Osteocyte (in vitro differentiated cells): ENCODE results near the gene LPGAT1. TPM values are rescaled to one million over a fixed set of nuclear protein-coding genes. Genes with fewer than 3 reads are reported as not detected.
A peak's percentile ranks its signal among the peaks of the same experiment; 100 is the strongest.
"Not testable (repeated sequence)": the region's sequence is repeated elsewhere in the genome, so short reads cannot be mapped to it uniquely, and the experiment has no call there.

Experiments used
- DNase-seq: peaks from one replicate; pipeline ENCODE4 v3.0.0; 2021; ENCODE audit warnings: mixed read lengths; ENCODE audit not compliant: unreplicated experiment; ENCODE audit errors: extremely low spot score
- H3K27ac Mint-ChIP-seq: one replicate; pipeline ENCODE4 v1.8.0; 2021; ENCODE audit warnings: mild to moderate bottlenecking, mixed read lengths; ENCODE audit not compliant: unreplicated experiment
- H3K27me3 Mint-ChIP-seq: one replicate; pipeline ENCODE4 v1.8.0; 2021; ENCODE audit warnings: mixed read lengths; ENCODE audit not compliant: unreplicated experiment
- H3K36me3 Mint-ChIP-seq: one replicate; pipeline ENCODE4 v1.8.0; 2021; ENCODE audit warnings: mixed read lengths; ENCODE audit not compliant: unreplicated experiment
- H3K4me1 Mint-ChIP-seq: one replicate; pipeline ENCODE4 v1.8.0; 2021; ENCODE audit warnings: mixed read lengths; ENCODE audit not compliant: unreplicated experiment
- H3K4me3 Mint-ChIP-seq: one replicate; pipeline ENCODE4 v1.8.0; 2021; ENCODE audit warnings: mild to moderate bottlenecking, moderate library complexity, mixed read lengths; ENCODE audit not compliant: unreplicated experiment
- H3K9me3 Mint-ChIP-seq: one replicate; pipeline ENCODE4 v1.8.0; 2021; ENCODE audit warnings: mixed read lengths; ENCODE audit not compliant: unreplicated experiment
- total RNA-seq: library from RNA; stranded (reverse); gene quantifications from 2 replicates; pipeline ENCODE4 v1.2.1, GENCODE V29; 2021
- TF ChIP-seq, protein P1 (sequence below): fragments of 200-600 bp; sonication (generic); IDR thresholded peaks from 2 replicates; pipeline ENCODE4 v1.5.0; 2021; ENCODE audit warnings: antibody characterized with exemption, mild to moderate bottlenecking, moderate library complexity

Gene LPGAT1
- total RNA-seq, 1 donor from 2014 or later = 51.3 TPM

GRCh38 chr1:211701733-211702132 is 128.8 kb downstream of the LPGAT1 start:
- Mint-ChIP-seq H3K4me1 (peaks cover 11% of the 10 kb centered on the region), H3K4me3 (no peak overlapping the region)

DNA sequence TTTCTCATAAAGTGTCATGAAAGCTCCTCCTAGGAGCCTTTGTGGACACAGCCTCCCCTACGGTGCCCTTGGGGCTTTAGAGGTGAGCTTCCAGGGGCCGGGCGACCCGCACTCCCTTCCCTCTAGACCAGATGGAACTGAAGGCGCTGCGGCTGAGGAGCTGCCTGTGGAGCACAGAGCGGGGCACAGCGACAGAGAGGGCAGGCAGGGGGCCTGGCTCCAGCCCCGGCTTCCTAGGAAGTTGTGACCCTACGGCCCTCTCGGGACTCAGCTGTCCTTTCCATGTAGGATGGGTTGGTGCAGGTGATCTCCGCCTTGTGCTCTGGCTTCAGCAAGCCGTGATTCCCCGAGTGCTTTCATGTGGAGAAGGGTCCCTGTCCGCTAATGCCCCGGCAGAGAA is 131.5 kb downstream of the LPGAT1 start:
- H3K27me3 Mint-ChIP-seq = peaks cover 15% of the 10 kb centered on the region
- peaks cover 5% of the 10 kb centered on the region for H3K4me1 Mint-ChIP-seq
- no peaks in the 10 kb centered on the region for H3K9me3 Mint-ChIP-seq
- DNase-seq = no peak
- H3K27ac Mint-ChIP-seq = no peak overlapping the region
- TF ChIP-seq, protein P1, sequence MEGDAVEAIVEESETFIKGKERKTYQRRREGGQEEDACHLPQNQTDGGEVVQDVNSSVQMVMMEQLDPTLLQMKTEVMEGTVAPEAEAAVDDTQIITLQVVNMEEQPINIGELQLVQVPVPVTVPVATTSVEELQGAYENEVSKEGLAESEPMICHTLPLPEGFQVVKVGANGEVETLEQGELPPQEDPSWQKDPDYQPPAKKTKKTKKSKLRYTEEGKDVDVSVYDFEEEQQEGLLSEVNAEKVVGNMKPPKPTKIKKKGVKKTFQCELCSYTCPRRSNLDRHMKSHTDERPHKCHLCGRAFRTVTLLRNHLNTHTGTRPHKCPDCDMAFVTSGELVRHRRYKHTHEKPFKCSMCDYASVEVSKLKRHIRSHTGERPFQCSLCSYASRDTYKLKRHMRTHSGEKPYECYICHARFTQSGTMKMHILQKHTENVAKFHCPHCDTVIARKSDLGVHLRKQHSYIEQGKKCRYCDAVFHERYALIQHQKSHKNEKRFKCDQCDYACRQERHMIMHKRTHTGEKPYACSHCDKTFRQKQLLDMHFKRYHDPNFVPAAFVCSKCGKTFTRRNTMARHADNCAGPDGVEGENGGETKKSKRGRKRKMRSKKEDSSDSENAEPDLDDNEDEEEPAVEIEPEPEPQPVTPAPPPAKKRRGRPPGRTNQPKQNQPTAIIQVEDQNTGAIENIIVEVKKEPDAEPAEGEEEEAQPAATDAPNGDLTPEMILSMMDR = no peak
- H3K4me3 Mint-ChIP-seq = no peak overlapping the region
- no peaks in the 10 kb centered on the region for H3K36me3 Mint-ChIP-seq

More at GRCh38 chr1:211701733-211702132, 128.8 kb downstream of the LPGAT1 start:
- DNase-seq = no peak
- peaks cover 15% of the 10 kb centered on the region for H3K27me3 Mint-ChIP-seq
- TF ChIP-seq, protein P1 = no peak
- H3K27ac Mint-ChIP-seq = no peak overlapping the region
- H3K36me3 Mint-ChIP-seq = no peaks in the 10 kb centered on the region
- H3K9me3 Mint-ChIP-seq = no peaks in the 10 kb centered on the region

GRCh38 chr1:211698161-211699026 is 132.2 kb downstream of the LPGAT1 start:
- Mint-ChIP-seq H3K4me1 (peaks cover 5% of the 10 kb centered on the region), H3K27me3 (peaks cover 14% of the 10 kb centered on the region), H3K4me3 (peak overlapping the region; percentile 51), H3K27ac (no peak overlapping the region), H3K36me3 (no peaks in the 10 kb centered on the region), H3K9me3 (no peaks in the 10 kb centered on the region)
- peak; percentile 92 for DNase-seq
- TF ChIP-seq, protein P1 = peak; percentile 99

DNA sequence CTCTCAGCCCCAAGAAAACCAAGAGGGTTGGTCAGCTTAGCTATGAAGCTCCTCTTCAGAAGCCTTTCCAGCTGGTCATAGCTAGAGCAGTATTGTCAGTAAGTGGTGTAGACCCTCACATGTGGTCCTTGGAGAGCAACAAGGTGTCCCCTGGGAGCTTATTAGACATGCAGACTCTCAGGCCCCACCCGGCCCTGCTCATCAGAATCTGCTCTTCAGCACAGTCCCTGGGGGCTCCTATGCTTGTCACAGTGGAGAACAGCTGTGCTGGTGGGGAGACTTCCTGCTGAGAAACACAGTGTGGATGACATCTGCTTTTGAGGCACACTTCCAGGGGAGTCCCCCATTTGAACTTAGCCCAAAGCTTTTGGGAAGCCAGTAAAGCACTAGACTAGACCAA is 133.2 kb downstream of the LPGAT1 start:
- TF ChIP-seq, protein P1 = no peak
- Mint-ChIP-seq H3K27ac (no peak overlapping the region), H3K4me1 (peaks cover 5% of the 10 kb centered on the region), H3K4me3 (no peak overlapping the region), H3K36me3 (no peaks in the 10 kb centered on the region), H3K27me3 (peaks cover 13% of the 10 kb centered on the region), H3K9me3 (no peaks in the 10 kb centered on the region)
- no peak for DNase-seq

- H3K27me3 Mint-ChIP-seq = peaks cover 7% of the 10 kb centered on the region
Measured at GRCh38 chr1:211695135-211695816, 135.3 kb downstream of the LPGAT1 start.

GRCh38 chr1:211693911-211694310 is 136.7 kb downstream of the LPGAT1 start:
- not testable (repeated sequence) for DNase-seq, H3K27ac Mint-ChIP-seq, H3K4me1 Mint-ChIP-seq, H3K9me3 Mint-ChIP-seq, H3K27me3 Mint-ChIP-seq, H3K4me3 Mint-ChIP-seq, H3K36me3 Mint-ChIP-seq

More at GRCh38 chr1:211695135-211695816, 135.3 kb downstream of the LPGAT1 start:
- TF ChIP-seq, protein P1 = no peak
- Mint-ChIP-seq H3K4me3 (no peak overlapping the region), H3K27ac (no peak overlapping the region), H3K9me3 (no peaks in the 10 kb centered on the region), H3K4me1 (peaks cover 5% of the 10 kb centered on the region), H3K36me3 (no peaks in the 10 kb centered on the region)
- no peak for DNase-seq
